NCI-H446 (cell line): ENCODE results near the gene CEMIP.

ENCODE experiments used
- DNase-seq, 2 experiments: peaks; one replicate each; lab custom pipeline; 2025; lab: John Stamatoyannopoulos, UW

CEMIP gene

DNA sequence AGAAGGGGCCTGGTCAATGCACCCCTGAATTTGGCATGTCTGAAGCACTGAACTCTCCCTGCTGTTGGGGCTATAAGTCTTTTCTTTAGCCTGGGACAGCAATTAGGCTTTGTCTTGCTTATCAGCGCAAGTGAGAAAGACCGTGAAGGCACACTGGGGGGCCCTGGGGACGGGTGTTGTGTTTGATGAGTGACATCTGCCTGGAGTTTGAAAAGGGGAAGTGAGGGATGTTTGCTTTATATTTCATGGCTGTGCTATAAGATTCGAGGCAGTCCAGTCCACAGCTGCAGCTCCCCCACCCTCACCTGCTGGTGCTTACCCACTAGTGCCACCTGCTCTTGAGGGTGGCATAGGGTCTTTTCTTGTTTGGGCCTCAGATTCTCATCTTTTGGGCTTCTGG lies 44.8 kb downstream of the CEMIP start:
- DNase-seq, result no peak

DNA sequence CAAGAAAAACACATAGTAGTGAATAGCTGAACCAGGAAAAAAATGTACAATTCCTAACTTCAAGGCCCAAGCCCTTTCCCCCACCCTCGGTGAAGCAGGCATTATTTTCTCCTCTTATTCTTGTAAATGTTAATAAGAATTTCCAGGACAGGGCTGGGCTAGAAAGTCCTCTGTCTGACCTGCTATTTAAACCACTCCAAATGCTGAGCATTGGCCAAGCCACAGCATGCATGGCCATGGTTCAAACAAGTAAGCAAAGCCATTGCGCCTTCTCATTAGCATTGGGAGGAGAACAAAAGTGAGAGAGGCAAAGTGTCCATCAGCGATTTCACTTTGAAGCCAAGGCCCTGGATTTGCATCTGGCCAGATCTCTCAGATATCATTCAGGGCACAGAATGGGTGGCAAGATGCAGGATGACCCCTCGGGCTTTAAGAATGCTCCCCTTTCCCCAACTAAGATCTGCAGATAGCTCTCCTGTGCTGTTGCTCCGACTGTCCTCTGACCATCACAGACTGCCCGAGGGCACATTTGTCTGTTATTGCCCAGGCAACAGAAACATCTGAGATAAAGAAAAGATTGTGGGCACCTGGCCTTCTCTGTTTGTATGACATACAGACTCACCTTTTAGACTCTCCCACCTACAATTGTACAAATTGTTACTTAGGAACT lies 46.3 kb downstream of the CEMIP start:
- DNase-seq, result no peak

DNA sequence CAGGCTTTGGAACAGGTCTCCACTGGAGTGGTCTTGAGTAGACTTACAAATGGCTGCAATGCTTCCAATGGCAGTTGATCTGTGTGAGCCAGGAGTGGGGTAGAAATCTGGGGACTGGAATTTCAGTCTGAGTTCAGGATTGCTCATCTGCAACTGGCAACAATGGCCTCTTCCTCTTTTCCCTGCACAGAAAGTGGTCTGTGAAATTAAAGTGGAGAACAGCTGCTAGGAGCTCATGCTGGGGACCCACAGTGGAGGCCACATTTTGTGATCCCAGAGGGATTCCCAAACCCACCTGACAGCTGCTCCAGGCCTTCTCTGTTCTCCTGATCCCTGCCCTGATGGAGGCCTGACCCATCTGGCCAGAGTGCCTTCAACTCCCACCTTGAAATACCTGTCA lies 49.6 kb downstream of the CEMIP start:
- DNase-seq, result no peak

DNA sequence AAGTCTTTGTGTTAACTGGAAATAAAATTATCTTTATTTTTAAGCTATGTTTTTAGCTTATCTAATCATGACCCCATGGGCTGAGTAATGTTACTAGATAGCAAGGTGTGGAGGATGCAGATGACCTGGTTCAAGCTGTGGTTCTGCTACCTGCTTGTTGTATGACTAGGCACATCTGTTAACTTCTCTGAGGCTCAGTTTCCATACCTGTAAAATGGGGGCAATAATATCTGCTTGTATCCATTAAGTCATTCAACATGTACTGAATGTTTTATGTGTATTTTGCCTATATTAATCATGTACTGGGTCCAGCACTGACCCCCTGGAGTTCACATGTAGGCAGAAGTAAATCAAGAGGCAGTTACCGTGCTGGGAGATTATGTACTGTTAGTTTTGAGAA lies 51.5 kb downstream of the CEMIP start:
- DNase-seq, result no peak

DNA sequence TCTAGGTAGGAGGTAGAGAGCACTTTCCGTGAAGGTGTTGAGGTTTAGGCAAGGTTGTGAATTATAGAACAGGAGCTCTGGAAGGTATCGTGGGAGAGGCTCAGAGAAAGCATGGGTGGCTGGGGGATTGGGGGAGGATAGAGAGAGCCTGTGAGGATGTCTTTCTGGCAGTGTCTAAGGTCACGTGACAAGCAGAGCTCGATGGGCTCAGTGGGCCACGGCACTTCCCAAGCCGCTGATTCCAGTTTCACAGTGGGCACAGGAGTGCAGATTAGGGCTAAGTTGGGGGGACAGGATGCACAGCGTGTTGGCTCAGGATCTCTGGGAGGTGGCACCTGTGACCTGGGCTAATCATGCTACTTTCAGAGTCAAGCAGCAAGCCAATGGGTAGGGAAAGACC lies 52.0 kb downstream of the CEMIP start:
- no peak for DNase-seq

DNA sequence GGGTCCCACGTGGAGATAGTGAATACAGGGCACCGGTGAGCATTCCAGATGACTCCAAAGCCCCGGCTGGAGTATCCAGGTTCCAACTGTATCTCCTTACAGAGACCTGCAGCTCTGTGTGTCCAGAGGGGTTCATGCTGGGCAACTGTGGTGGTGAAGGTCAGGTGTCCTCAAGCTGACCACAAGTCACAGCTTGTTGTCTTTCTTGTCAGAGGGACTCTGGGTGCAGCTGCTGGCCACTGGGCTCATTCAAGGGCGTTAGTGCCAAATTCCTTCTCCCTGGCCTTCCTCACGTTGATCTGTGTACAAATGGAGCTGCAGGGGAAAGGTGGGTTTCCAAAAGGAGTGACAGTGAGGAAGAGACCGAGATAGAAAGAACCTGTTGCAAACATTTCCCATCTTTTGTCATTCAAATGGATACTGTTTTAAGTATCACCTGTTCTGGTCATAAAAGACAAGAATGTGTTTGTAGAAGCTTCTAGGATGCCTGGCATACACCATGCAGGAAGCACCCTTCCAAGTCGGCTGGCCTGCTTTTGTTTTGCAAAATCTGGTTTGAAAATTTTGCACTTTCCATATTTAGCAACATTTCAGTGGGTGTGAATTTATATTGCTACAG lies 52.5 kb downstream of the CEMIP start:
- no peak for DNase-seq

DNA sequence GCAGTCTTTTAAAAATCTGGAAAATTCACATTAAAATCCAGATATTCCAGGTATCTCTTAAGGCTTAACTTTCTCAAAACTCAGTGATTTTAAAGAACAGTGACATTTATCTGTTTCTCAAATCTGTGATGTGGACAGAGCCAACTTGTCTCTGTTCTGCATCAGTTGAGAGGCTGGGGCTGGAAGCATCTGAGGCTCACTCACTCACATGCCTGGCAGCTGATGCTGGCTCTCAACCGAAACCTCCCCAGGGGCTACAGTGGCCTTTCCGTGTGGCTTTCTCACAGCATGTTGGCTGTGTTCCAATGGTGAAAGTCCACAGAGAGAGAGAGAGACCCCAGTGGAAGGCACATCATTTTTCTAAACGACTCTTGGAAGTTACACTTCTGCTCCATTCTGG lies 53.5 kb downstream of the CEMIP start:
- peak in 1 of 2 experiments; percentile 51 for DNase-seq

DNA sequence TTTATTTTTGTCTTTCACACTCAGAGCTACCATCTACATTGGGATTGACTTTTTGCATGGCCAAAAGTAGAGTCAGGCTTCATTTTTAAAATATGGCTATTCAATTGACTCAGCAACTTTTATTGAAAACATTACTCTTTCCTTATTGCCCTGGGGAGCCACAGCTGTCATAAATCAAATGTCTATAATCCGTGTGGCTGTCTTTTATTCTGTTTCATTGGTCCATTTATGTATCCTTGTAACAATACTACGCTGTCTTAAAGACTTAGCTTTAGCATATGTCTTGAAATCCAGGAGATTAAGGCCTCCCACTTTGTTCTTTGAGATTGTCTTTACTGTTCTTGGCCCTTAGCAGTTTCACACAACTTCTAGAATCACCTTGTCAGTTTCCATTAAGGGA lies 55.2 kb downstream of the CEMIP start:
- DNase-seq, result no peak

DNA sequence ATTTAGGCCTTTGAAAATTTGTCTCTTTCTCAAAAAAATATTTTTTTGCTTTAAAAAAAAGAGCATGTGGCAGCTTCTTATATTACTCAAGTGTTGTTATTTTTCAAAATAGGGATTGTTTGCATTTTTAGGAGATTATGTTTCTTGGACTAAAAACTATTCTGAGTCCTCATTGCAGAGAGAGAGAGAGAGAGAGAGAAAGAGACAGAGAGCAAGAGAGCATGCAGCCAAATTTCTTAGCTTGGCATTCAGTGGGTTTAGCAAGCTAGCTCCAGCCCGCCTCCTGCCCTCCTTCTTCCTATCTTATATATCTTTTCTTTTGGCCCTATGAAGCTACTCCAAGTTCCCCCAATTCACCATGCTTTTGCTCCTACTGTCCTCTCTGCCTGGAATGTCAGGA lies 55.7 kb downstream of the CEMIP start:
- DNase-seq, result no peak

DNA sequence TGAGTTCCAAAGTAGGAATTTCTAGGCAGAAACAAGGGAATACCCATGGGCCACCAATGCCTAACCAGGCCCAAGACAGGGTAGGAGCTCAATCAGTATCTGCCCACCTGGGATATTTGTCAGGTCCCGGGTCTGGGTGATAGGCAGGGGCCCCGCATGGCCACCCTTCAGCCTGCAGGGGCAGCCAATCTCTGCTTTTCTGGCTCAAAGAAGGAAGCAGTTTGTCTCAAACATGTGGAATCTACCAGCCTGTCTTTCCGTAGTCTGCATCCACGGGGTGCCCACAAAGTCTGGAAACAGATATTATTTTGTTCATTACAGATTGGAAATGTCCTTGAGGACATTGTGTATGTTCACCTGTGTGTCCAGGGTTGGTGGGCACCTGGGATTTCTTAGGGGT lies 56.2 kb downstream of the CEMIP start:
- no peak for DNase-seq

DNA sequence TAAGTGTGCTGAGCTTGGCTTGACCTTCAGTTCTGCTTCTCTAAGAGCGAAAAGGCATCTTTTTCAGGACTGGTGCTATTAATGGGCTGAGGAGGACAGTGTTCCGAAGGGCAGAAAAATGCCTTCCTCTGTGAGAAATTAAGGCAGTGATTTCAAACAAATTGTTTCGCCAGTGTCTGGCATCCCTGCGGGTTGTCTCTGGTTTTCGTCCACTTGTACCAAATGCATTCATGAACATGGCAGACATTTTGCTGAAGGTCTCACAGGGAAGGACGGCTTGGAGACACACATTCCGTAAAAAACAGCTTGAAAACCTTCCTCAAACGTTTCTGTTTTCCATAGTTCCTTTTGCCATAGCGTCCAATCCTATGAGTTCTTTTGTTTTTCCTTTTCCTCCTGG lies 57.1 kb downstream of the CEMIP start:
- DNase-seq, result no peak

DNA sequence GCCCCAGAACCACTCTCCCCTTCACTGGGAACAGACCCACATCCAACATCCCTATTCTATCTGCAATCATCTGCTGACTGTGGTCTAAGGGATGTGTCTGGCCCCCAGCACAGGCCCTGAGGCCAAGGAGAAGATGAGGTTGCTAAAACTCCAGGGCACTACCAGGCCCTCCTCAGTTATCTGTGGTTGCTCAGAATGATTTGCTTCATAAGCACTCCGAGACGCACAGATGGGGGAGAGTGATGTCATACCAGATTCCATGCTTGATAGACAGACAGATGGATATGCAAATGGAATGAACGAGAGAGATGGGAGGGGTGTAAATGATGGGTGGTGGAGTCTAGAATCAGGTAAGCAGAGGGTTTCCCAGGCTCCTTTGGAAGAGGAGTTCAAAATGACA lies 57.8 kb downstream of the CEMIP start:
- peak in 1 of 2 experiments; percentile 42 for DNase-seq

DNA sequence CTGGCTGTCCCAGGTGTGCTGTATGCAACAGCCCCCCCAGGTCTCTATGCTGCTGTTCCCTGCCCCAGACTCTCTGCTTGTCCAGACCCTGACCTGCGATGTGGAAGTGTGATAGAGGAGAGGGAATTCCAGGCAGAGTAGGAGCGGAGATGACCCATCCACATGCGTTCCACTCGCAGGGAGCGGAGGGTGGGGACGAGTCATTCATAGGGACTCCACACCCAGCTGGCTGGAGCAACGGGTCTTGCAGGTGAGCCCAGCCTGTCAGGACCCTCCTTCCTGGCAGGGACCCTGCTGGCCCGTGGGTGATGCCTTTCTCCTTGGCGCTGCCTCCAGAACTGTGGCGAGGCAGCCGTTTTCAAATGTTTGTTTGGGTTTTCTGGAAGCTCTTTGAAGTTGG lies 58.8 kb downstream of the CEMIP start:
- DNase-seq, result no peak

DNA sequence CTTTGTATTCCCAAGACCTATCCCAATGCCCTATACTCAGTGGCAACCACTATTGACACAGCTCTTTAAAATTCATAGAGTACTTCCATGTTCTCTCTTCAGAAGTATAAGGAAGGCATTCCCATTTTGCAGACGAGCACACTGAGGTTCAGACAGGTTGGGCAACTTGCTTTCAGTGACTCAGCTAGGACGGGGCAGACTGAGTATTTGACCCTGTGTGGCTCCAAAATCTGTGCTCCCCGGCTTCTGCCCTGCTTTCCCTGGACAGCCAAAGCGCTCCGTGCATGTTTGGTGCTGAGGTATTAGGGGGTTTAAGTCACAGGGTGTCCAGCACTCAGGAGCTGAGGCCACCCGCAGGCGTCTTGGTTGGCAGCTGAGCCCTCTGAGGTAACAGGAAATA lies 59.5 kb downstream of the CEMIP start:
- no peak for DNase-seq

DNA sequence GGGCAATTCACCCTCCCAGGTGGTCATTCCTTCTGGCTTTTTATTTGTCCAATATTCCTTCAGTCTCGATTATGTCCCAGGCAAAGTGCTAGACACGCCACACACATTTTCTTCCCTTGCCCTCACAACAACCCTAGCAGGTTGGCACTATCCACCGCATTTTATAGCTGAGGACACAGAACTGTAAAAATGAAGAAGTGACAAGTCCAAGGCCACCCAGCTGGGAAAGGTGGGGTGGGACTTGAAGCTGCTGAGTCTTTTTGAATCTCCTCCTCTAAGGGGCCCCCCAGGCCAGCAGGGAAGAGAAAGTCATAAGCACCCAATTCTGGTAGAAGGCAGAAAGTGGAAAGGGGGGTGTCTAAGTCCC lies 60.6 kb downstream of the CEMIP start:
- no peak for DNase-seq

DNA sequence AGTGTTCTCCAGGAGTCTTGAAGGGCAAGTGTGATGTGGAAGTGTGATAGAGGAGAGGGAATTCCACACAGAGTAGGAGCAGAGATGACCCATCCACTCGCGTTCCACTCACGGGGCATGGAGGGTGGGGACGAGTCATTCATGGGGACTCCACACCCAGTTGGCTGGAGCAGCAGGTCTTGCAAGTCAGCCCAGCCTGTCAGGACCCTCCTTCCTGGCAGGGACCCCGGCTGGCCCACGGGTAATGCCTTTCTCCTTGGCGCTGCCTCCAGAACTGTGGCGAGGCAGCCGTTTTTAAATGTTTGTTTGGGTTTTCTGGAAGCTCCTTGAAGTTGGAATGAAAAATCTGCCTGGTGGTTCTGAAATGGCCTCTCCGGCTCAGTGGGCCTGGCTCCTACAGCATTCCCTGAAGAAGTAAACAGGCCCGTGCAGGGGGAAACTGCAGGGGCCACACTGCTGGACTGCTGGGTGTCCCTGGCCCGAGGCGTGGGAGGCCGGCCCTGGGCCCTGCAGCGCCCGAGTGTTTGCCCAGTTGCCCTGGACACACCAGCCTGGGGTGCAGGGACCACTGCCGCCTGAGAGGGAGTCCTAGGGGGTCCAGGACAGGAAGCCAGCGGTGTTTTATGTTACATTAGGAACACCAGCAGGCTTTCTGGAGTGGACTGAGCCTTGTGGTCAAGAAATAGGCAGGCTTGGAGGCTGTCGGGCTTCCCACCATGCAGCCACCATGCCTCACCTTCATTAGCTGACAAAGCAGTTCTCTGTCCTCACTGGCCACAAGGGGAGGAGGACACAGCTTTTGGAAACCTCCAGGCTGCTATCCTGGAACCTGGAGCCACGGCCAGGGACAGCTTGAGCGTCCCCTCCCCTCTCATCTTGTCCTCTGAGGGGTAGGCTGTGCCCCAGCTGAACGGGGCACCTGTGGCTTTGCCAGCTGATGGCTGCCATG lies 61.3 kb downstream of the CEMIP start:
- DNase-seq, result no peak

DNA sequence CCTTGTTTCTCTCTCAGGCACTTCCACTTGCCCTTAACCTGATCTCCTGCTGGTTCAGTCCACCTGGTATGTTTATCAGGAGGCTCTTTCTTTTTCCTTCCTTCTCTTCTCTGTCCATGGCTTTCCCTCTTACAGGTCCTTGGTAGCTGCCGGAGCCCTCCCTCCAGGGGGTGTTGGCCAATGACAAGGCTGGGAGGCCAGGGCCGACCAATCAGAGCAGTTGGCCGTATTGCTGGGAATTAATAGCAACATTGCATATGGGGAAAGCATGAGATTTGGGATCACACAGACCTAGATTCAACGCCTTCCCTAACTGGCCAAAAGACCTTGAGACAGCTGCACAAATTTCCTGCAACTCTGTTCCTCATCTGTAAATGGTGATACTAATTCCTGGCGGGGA lies 62.4 kb downstream of the CEMIP start:
- DNase-seq, result no peak

DNA sequence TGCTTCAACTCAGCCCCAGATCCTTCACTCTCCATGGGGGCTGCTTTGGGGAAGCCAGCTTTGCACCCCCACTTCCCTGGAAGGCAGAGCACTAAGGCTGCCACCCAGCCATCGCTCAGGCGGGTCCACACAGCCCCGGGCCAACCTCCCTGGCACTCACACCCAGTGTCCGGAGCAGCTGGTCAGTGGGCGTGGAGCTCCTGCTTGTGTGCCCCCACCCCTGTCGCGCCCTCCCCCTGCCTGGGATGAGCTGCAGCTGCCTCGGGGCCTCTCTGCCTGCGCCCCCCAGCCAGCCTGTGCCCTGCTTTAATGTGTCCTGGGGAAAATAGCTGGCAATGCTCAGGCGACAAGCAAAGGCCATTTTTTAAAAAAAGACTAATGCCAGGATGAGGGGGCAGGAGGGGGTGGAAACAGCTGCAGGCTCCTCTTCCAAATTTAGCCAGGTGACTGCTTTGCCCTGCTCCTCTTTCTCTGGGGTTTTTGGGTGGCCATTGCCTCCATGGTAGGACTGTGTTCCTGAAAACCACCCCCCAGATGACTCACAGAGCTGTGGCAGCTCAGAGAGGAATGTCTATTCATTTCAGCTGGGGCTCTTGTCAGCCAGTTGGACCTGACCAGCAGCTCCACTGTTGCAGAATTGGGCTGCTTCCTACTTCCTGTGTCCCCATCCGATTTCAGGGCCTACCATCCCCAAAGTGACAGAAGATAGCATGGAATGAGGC lies 65.0 kb downstream of the CEMIP start:
- DNase-seq, result no peak

DNA sequence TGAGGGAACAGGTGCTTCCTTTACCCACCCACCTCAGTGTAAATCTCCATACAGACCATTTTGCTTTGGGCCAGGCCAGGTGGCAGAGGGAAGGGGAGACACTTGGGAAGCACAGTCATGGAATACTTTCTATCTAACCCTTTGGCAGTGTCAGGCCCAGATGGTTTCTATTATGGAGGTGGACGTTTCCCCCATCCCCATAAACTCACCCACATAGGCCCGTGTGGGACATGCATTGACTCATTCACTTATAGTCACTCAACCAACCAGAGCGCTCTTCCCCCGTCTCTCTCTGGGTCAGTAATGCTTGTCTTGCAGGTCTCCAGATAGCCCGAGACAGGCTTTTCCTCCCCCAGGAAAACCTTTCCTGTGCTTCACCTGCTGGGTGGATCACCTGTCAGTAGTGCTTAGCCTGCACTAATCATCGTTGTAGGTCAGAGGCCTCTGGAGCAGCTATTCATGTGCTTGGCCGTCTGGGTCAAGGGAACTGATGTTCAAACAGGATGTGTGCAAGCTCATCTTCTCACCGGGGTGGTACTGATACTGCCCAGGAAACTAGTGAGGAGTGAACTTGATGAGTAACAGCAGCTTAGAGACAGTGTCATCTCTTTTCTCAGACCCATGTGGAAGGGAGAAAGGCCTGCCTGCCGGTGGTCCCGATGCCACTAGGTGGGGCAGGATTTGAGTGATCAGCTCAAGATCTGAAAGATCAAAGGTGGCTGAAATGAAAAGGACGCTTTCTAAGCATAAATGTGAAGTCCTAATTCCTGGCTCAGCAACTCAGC lies 67.1 kb downstream of the CEMIP start:
- no peak for DNase-seq

DNA sequence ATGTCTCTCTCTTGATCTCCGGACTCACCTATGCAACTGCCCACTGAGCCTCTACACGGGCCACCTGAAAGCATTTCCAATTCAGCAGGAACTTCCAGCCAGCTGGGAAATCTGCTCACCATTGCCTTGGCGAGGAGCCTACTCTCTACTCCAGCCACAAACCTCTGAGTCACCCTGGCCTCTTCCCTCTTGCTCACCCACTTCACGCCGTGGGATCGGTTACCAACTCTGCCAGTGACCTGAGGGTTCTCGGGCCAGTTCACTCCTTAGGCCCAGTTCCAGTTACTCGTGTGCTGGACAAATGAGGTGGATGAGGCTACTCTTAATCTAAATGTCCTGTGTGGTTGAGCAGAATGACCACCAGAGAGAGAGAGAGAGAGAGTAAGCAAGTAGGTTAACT lies 70.1 kb downstream of the CEMIP start:
- DNase-seq, result peak in 1 of 2 experiments; percentile 36

DNA sequence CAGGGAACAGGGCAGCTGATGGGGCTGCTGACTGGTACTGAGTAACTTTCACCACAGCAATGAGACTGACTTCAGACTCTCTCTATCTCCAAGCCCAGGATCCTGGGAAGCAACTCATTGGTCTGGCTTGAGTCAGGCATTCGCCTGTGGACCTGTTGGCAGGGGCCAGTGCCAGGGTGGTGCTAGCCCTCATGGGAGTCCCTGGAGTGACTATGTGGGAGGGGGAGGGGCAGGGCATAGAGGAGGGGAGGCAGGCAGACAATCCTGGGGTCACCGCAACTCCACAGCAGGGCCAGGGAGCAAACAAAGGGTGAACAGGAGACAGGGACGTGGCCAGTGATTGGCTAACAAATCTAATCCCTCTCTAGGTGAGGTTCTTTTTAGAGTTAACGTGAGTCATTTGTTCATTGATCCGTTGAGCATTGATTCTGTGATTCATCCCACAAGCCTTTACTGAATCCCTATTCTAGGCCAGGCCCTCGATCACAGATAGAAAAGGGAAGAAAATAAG lies 71.8 kb downstream of the CEMIP start:
- no peak for DNase-seq
